Lung (tissue), 12 donors: ENCODE results near the gene SLC12A2. TPM values are rescaled to one million over a fixed set of nuclear protein-coding genes. Genes with fewer than 3 reads are reported as not detected.

Experiments used
- ATAC-seq: fragments of 200-7000 bp; cut with Tn5 transposase; one replicate; pipeline ENCODE4 v1.9.1; 2020; ENCODE audit warnings: moderate number of reproducible peaks; ENCODE audit not compliant: insufficient read depth, low FRiP score
- DNase-seq, 3 donors: peaks; one replicate each; pipeline ENCODE4 v3.0.0-alpha.2; 2013 to 2017
- H3K27ac ChIP-seq, 2 donors: one replicate each; pipeline ENCODE4 v1.5.1; 2013; ENCODE audit warnings: mild to moderate bottlenecking in 2 of 2, moderate library complexity in 2 of 2, control low read depth in 1 of 2, inconsistent platforms in 1 of 2, low read depth in 1 of 2, low read length in 1 of 2
- H3K27me3 ChIP-seq, 3 donors: one replicate each; pipeline ENCODE4 v1.5.1; 2013; ENCODE audit warnings: low read length in 2 of 3; ENCODE audit not compliant: control insufficient read depth in 3 of 3, insufficient read depth in 3 of 3
- H3K36me3 ChIP-seq, 4 donors: one replicate each; pipeline ENCODE4 v1.5.1; 2013; ENCODE audit warnings: low read length in 4 of 4, mild to moderate bottlenecking in 1 of 4, moderate library complexity in 1 of 4; ENCODE audit not compliant: control insufficient read depth in 4 of 4, insufficient read depth in 4 of 4
- H3K4me1 ChIP-seq, 5 donors: one replicate each; pipeline ENCODE4 v1.5.1; 2013; ENCODE audit warnings: low read length in 5 of 5, mild to moderate bottlenecking in 2 of 5, moderate library complexity in 1 of 5; ENCODE audit not compliant: control insufficient read depth in 5 of 5, insufficient read depth in 5 of 5
- H3K4me3 ChIP-seq: one replicate; pipeline ENCODE4 v1.5.1; 2013; ENCODE audit warnings: mild to moderate bottlenecking, control low read depth, moderate library complexity
- H3K9ac ChIP-seq, 2 donors: one replicate each; pipeline ENCODE4 v1.5.1; 2013; ENCODE audit warnings: low read length in 2 of 2, control low read depth in 1 of 2; ENCODE audit not compliant: insufficient read depth in 1 of 2
- H3K9me3 ChIP-seq, 4 donors: one replicate each; pipeline ENCODE4 v1.5.1; 2013; ENCODE audit warnings: low read length in 3 of 4, mild to moderate bottlenecking in 1 of 4, moderate library complexity in 1 of 4; ENCODE audit not compliant: control insufficient read depth in 4 of 4, insufficient read depth in 3 of 4
- WGBS, 2 donors: extraction: QIAGEN DNeasy Blood & Tissue Kit; methylation state at CpG; one replicate each; pipeline ENCODE4 v1.1.7; 2013; 5-methylcytosine and 5-hydroxymethylcytosine counted together
- polyA plus RNA-seq, 2 donors: library from polyadenylated mRNA; stranded (reverse); fragments of 200-250 nt; gene quantifications; one replicate each; pipeline ENCODE4 v1.2.1, GENCODE V29; 2013
- total RNA-seq, 2 donors: library from RNA; depleted of rRNA in 1 of 2; stranded (reverse); fragments of >200 nt in 1 of 2; gene quantifications; one replicate each; pipeline ENCODE4 v1.2.1, GENCODE V29; 2014 to 2021
- TF ChIP-seq, protein P1 (sequence below): IDR thresholded peaks from 2 replicates; pipeline ENCODE4 v1.5.1; 2012; ENCODE audit warnings: mild to moderate bottlenecking; ENCODE audit errors: control extremely low read depth, extremely low read depth
- donor health status: control.
- donor health status: control.
- donor health status: Bipolar disorder and iron deficiency.
- donor health status: healthy.
- donor health status: DM: yes; HTN: yes; CAD: no.

The SLC12A2 gene
- total and polyA plus RNA-seq, 4 donors = 2.8 to 87.1 (median 16.4) TPM

DNA sequence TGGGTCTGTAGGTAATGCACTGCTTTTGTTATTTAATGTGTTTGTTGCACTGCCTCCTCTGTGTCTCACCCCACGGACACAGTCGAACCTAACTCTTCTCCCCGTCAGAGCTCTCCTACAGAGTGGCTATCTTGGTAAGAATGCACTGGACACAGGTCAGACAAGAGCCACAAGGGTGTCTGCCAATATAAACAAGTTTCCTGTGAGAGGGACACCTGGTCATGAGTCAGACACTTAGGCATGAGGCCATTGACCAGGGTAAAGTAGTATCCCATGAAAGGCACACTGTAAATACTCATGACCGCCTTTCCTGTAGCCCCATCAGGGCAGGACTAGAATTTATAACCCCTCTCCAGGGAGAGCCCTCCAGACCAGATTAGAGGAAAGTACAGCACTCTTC, 115.5 kb downstream of the SLC12A2 start:
- no peak for DNase-seq
- ATAC-seq = peak; percentile 32
- TF ChIP-seq, protein P1, sequence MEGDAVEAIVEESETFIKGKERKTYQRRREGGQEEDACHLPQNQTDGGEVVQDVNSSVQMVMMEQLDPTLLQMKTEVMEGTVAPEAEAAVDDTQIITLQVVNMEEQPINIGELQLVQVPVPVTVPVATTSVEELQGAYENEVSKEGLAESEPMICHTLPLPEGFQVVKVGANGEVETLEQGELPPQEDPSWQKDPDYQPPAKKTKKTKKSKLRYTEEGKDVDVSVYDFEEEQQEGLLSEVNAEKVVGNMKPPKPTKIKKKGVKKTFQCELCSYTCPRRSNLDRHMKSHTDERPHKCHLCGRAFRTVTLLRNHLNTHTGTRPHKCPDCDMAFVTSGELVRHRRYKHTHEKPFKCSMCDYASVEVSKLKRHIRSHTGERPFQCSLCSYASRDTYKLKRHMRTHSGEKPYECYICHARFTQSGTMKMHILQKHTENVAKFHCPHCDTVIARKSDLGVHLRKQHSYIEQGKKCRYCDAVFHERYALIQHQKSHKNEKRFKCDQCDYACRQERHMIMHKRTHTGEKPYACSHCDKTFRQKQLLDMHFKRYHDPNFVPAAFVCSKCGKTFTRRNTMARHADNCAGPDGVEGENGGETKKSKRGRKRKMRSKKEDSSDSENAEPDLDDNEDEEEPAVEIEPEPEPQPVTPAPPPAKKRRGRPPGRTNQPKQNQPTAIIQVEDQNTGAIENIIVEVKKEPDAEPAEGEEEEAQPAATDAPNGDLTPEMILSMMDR = no peak
- no peaks in the 10 kb centered on the region for H3K36me3 ChIP-seq
- H3K9me3 ChIP-seq = no peaks in the 10 kb centered on the region
- H3K9ac ChIP-seq = no peak overlapping the region
- 76 to 86% methylated on average over 4 of the region's 4 CpGs for WGBS, 2 donors
- H3K4me3 ChIP-seq = no peak overlapping the region
- H3K4me1 ChIP-seq = peaks cover 0 to 6% (median 2%) of the 10 kb centered on the region in 5 donors
- H3K27ac ChIP-seq = peak overlapping the region in 1 of 2 donors; percentile 15
- H3K27me3 ChIP-seq = peaks cover 0 to 6% (median 0%) of the 10 kb centered on the region in 3 donors

DNA sequence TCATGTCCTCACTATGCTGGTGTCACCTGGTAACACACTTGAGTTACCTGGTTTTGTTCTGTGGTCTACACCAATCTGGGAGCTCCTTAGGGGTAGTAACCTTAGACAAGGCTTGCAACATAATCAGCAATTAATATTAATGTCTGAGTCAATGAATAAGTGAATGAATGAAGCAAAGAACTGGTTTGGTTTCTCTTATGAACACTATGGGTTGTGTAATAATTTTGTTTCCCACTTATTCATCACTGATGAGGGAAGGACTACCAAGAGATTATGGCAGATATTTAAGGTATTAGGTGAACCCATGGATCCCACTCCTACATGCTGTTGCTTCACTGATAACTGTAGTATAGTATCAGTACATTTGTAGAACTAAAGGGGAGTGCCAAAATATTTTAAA, 116.0 kb downstream of the SLC12A2 start:
- Histone ChIP-seq H3K27me3 (peaks cover 0 to 6% (median 0%) of the 10 kb centered on the region in 3 donors), H3K9ac (no peak overlapping the region), H3K9me3 (no peaks in the 10 kb centered on the region), H3K27ac (peak overlapping the region in 1 of 2 donors; percentile 15), H3K4me3 (no peak overlapping the region), H3K36me3 (no peaks in the 10 kb centered on the region), H3K4me1 (peaks cover 0 to 6% (median 2%) of the 10 kb centered on the region in 5 donors)
- ATAC-seq = no peak
- DNase-seq = no peak
- TF ChIP-seq, protein P1 = no peak

DNA sequence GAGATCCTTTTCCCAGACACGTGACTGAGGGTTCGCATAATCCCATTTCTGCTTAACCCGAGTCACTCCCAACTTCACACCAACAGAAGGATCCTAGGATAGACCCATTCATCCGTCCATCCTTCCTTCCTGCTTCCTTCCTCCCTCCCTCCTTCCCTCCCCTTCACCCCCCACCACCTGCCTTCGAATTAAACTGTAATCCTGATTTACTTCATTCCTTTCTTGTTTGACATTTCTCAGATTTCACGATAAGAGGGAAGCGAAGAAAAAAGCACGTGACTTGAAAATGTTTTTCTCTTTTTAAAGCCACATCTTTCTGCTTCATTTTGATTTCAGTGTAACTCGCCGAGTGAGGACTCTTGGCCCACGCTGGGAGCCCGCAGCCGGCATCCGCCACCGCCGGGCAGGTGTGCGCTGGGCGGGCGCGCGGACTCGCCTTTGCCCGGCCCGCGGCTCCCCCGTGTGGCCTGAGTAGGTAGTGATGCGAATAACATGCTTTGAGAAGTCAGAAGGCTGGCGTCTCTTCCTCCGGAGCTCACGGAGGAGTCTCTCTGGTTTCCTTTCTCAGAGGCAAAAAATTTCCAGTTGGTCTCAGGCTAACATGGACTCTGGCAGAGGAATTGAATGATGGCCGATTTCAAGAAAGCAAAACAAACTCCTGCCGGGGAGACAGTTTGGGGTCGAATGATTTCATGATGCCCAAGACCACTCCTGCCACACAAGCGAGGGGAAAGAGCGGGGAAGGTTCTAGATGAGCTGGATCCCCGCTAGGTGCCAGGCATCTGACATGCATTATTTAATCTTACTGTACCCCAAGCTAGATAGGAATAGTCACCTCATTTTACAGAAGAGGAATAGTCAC, 117.7 kb downstream of the SLC12A2 start:
- Histone ChIP-seq H3K4me3 (no peak overlapping the region), H3K4me1 (peaks cover 0 to 6% (median 2%) of the 10 kb centered on the region in 5 donors), H3K9ac (no peak overlapping the region), H3K36me3 (no peaks in the 10 kb centered on the region), H3K9me3 (no peaks in the 10 kb centered on the region), H3K27me3 (peaks cover 0 to 6% (median 0%) of the 10 kb centered on the region in 3 donors), H3K27ac (no peak overlapping the region)
- peak; percentile 90 for ATAC-seq
- TF ChIP-seq, protein P1 = peak; percentile 75
- 10 to 14% methylated on average over 36 of the region's 36 CpGs for WGBS, 2 donors
- peak; percentile 74 to 86 (median 85) for DNase-seq
